Stimulated activated memory B cell treated with anti-CD40 and anti-IgM and Interleukin-4, amounts not matched to agents 10 μg/mL and 1 μg/mL and 100 μg/mL, for 72 hours (primary cell): Measurements from ENCODE around the gene OR2T2.
A peak's percentile ranks its signal among the peaks of the same experiment; 100 is the strongest.
"Not testable (repeated sequence)": the region's sequence is repeated elsewhere in the genome, so short reads cannot be mapped to it uniquely, and the experiment has no call there.

ENCODE experiments used
- ATAC-seq: fragments of 150-1000 bp; cut with Tn5 transposase; 2 replicates; pipeline ENCODE4 v1.10.0; 2021
- H3K27ac Mint-ChIP-seq: one replicate; pipeline ENCODE4 v1.8.0; 2022; ENCODE audit warnings: mild to moderate bottlenecking, mixed read lengths
- H3K27me3 Mint-ChIP-seq: one replicate; pipeline ENCODE4 v1.8.0; 2022; ENCODE audit warnings: mixed read lengths
- H3K36me3 Mint-ChIP-seq: one replicate; pipeline ENCODE4 v1.8.0; 2022; ENCODE audit warnings: mixed read lengths
- H3K4me1 Mint-ChIP-seq: one replicate; pipeline ENCODE4 v1.8.0; 2022; ENCODE audit warnings: mixed read lengths
- H3K4me3 Mint-ChIP-seq: one replicate; pipeline ENCODE4 v1.8.0; 2022; ENCODE audit warnings: mild to moderate bottlenecking, moderate library complexity, mixed read lengths
- H3K9me3 Mint-ChIP-seq: one replicate; pipeline ENCODE4 v1.8.0; 2022; ENCODE audit warnings: mixed read lengths

The OR2T2 gene

DNA sequence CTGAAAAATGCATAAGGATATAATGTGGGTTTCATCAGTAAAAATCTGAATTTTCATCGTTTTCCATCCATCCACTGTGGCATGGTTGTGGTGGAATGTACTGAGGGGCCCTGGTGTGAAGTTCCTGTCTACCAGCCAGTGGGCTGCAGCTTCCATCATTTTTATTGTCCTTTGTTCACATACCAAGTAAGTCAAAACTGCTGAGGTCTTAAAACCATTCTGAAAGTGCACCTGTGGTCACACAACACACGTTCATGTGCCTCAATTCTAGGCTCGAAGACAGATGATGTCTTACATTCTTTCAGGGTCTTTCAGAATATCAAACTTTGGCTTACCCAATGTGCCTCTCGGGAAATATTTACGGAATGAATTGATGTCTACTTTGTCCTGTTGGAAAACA, 6.2 kb upstream of the OR2T2 start:
- H3K4me1 Mint-ChIP-seq: peaks cover 15% of the 10 kb centered on the region
- H3K27ac Mint-ChIP-seq, H3K4me3 Mint-ChIP-seq, H3K27me3 Mint-ChIP-seq, H3K36me3 Mint-ChIP-seq, H3K9me3 Mint-ChIP-seq: not testable (repeated sequence)
- peak; percentile 22 for ATAC-seq

DNA sequence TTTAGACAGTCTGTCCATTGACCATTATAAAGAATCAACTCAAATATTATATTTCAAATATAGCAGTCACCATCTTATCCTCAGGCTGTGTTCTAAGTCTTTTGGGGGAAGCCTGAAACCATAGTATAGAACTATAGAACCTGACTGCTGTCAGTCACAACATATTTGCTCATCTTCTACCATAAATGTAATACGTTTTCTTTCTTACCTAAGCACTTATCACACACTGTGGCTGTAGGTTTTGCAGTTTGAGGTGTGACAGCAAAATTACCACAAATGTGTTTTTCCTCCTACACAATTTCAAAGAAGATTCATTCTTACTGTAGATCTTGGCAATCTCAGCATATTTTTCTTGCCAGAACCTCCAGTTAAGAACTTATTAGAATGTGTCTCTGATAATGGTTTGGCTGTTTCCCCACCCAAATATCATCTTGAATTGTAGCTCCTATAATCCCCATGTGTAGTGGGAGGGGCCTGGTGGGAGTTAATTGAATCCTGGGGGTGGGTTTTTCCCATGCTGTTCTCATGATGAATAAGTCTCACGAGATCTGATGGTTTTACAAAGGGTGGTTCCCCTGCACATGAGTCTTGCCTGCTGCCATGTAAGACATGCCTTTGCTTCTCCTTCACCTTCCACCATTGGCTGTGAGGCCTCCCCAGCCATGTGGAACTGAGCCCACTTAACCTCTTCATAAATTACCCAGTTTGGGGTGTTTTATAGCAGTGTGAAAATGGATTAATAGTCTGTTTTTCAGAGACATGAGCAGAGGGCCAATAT, 2.7 kb upstream of the OR2T2 start:
- H3K4me1 Mint-ChIP-seq: peaks cover 27% of the 10 kb centered on the region
- not testable (repeated sequence) for H3K27me3 Mint-ChIP-seq, ATAC-seq, H3K36me3 Mint-ChIP-seq, H3K4me3 Mint-ChIP-seq, H3K27ac Mint-ChIP-seq, H3K9me3 Mint-ChIP-seq

DNA sequence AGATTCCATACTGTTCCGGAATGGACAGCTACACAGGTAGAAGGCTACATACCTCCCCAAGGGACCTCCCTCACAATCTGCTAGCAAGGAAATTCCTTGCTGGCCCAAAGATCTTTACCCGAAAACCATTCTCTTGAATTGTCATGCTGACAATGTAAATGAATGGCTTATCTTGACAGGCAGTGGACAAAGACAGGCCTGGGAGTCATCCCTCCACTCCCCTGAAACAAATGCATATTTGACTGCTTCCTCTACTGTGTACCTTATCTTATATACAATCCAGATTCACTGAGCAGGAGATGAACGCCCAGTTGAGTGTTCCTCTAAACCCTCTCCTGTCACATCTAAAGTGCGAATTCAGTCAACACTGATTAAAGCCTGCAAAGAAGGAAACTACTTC, 834 bp upstream of the OR2T2 start:
- H3K36me3 Mint-ChIP-seq, H3K4me3 Mint-ChIP-seq: not testable (repeated sequence)

DNA sequence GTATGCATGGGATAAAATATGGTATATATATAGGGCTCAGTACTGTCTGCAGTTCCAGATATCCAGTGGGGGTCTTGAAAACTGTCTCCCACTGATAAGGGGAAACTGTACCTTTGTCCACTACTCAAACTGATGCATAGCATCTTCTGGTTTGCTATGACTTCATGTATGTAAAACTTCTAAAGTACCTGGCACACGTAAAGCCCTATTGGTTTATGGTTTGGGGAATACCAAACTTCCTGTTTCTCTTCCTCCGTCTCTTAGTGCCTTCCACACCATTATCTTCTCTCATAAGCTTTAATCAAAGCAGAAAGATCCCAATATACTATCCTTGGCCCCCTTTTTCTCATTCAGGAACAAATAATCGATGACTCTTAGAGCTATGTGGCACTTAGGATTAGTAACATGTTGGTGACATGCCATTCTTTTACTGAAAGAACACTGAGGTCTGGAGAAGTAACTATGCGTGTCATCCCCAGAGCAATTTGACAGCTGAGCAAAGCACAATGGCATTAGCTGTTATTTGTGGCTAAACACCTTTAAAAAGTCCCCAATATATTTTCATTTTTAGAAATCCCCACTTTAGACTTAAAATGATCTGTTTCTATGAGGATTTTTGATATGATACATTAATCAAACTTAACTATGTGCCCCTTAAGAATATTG, 3.1 kb downstream of the OR2T2 start:
- not testable (repeated sequence) for H3K27me3 Mint-ChIP-seq, H3K27ac Mint-ChIP-seq, H3K36me3 Mint-ChIP-seq

More for the DNA sequence above, 834 bp upstream of the OR2T2 start:
- not testable (repeated sequence) for H3K27me3 Mint-ChIP-seq, H3K9me3 Mint-ChIP-seq, ATAC-seq
- peaks cover 28% of the 10 kb centered on the region for H3K4me1 Mint-ChIP-seq
- peak overlapping the region; percentile 62 for H3K27ac Mint-ChIP-seq

GRCh38 chr1:248449821-248450465, 4.5 kb downstream of the OR2T2 start:
- H3K27me3 Mint-ChIP-seq, ATAC-seq, H3K36me3 Mint-ChIP-seq, H3K9me3 Mint-ChIP-seq: not testable (repeated sequence)
- Mint-ChIP-seq H3K4me1 (peaks cover 37% of the 10 kb centered on the region), H3K27ac (peak overlapping the region; percentile 79), H3K4me3 (peak overlapping the region; percentile 56)

More for the DNA sequence above, 3.1 kb downstream of the OR2T2 start:
- peaks cover 43% of the 10 kb centered on the region for H3K4me1 Mint-ChIP-seq
- not testable (repeated sequence) for H3K4me3 Mint-ChIP-seq, H3K9me3 Mint-ChIP-seq
- peak; percentile 88 for ATAC-seq

DNA sequence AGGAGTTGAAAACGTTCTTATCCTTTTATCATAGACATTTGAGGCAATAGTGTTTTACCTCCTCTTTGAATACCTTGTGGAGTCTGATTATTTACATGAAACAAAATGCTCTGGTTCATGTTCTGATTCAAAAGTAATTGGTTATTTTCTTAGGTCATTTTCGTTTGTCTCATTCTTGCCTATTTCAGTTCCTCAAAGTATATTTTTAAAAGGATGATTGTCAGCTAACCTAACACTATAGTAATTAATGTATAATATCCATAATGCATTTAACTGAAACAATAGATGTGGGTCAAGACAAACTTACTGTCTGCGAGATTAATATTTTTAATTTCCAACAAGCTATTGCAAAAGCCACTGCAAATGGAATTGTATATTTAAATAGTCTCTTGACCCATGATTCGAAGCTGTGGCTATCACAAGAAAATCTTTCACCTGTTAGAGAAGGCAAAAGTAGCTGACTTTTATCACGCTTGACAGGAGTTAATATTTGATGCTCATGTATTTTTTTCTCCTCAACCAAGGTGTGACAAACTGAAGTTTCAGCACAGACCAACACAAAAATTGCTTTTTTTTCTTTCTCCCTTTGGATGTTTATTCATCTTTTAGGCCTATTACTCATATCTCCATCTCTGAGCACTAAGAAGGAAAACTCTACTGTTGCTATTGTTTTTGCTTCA, 5.2 kb downstream of the OR2T2 start:
- H3K9me3 Mint-ChIP-seq, H3K27me3 Mint-ChIP-seq, H3K36me3 Mint-ChIP-seq: not testable (repeated sequence)
- Mint-ChIP-seq H3K4me1 (peaks cover 31% of the 10 kb centered on the region), H3K27ac (peak overlapping the region; percentile 79), H3K4me3 (peak overlapping the region; percentile 53)
- peak; percentile 63 for ATAC-seq

DNA sequence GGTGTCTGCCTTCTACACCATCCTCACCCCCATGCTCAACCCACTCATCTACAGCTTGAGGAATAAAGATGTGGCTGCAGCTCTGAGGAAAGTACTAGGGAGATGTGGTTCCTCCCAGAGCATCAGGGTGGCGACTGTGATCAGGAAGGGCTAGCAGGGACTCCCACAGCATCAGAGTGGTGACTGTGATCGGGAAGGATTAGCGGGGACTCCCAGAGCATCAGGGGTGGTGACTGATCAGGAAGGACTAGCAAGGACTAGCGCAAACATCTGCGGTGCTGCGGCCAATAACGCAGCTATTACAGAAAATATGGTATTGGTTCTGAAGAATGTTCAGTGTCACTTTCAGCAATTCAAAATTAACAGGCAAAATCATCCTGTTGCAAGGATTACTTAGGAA, 8.2 kb downstream of the OR2T2 start:
- H3K9me3 Mint-ChIP-seq, H3K4me3 Mint-ChIP-seq, H3K36me3 Mint-ChIP-seq, ATAC-seq, H3K27ac Mint-ChIP-seq, H3K27me3 Mint-ChIP-seq: not testable (repeated sequence)
- H3K4me1 Mint-ChIP-seq: peaks cover 16% of the 10 kb centered on the region

DNA sequence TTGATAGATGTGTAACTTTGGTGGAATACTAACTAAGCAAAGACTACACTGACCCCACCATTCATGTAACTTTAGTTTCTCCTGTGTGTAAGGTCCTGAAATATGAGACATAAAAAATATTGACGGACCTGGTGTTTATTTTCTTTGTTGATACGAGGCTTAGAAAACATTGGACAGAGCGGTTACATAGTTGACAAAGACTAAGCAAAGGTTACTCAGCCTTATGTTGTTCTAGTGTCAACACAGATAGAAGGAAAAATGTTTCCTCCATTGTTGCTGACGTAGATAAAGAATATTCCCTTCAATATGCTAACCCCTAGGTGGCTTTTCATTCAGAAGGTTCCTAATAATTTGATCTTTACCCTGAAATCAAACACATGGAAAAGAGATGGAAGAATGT, 9.6 kb downstream of the OR2T2 start:
- not testable (repeated sequence) for H3K27me3 Mint-ChIP-seq, H3K4me3 Mint-ChIP-seq, H3K9me3 Mint-ChIP-seq, H3K36me3 Mint-ChIP-seq, ATAC-seq, H3K27ac Mint-ChIP-seq
- peaks cover 10% of the 10 kb centered on the region for H3K4me1 Mint-ChIP-seq

DNA sequence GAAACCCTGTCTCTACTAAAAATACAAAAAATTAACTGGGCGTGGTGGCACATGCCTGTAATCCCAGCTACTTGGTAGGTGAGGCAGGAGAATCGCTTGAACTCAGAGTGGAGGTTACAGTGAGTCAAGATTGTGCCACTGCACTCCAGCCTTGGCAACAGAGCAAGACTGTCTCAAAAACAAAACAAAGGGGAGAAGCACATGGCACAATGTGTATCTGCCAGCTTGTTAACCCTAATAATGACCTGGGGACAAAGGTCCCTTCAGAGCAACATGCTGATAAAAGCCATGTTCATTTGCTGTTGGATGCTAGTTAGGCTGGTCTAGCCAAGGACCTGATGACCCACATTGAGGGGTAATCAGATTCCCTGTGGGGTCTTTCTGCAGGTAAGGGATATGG, 11.2 kb downstream of the OR2T2 start:
- not testable (repeated sequence) for H3K9me3 Mint-ChIP-seq, ATAC-seq, H3K27me3 Mint-ChIP-seq, H3K4me3 Mint-ChIP-seq, H3K4me1 Mint-ChIP-seq, H3K27ac Mint-ChIP-seq
- H3K36me3 Mint-ChIP-seq: peaks cover 11% of the 10 kb centered on the region

- H3K9me3 Mint-ChIP-seq, H3K4me3 Mint-ChIP-seq, ATAC-seq, H3K27ac Mint-ChIP-seq, H3K27me3 Mint-ChIP-seq: not testable (repeated sequence)
- Mint-ChIP-seq H3K36me3 (peaks cover 11% of the 10 kb centered on the region), H3K4me1 (peaks cover 17% of the 10 kb centered on the region)
Measured at GRCh38 chr1:248459117-248459516, 13.7 kb downstream of the OR2T2 start.

DNA sequence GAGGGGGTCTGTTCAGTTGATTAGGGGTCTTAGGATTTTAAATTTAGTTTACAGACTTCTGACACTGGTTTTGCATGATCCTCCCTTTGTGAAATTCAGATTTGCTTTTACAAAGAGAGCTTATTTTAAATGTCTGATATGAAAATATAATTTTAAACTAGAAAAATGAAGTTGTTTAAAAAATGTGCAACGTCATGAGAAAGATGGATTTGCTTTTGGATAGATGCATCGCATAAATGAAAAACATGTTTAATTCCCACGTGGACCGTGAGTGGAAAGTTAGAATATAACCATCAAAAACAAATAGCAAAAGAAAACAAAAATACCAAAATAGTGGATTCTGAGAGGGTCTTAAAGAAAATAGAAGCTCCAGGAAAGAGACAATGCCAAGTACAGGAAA, 25.7 kb downstream of the OR2T2 start:
- no peak overlapping the region for H3K4me3 Mint-ChIP-seq
- H3K4me1 Mint-ChIP-seq: no peaks in the 10 kb centered on the region
- peaks cover 5% of the 10 kb centered on the region for H3K36me3 Mint-ChIP-seq
- no peak for ATAC-seq
- H3K9me3 Mint-ChIP-seq: no peaks in the 10 kb centered on the region
- no peaks in the 10 kb centered on the region for H3K27me3 Mint-ChIP-seq
- no peak overlapping the region for H3K27ac Mint-ChIP-seq

- H3K9me3 Mint-ChIP-seq, H3K4me3 Mint-ChIP-seq, H3K4me1 Mint-ChIP-seq, ATAC-seq, H3K36me3 Mint-ChIP-seq, H3K27ac Mint-ChIP-seq, H3K27me3 Mint-ChIP-seq: not testable (repeated sequence)
Measured at GRCh38 chr1:248472111-248472510, 26.7 kb downstream of the OR2T2 start.

- not testable (repeated sequence) for H3K27me3 Mint-ChIP-seq, H3K9me3 Mint-ChIP-seq, H3K4me1 Mint-ChIP-seq, H3K36me3 Mint-ChIP-seq, H3K27ac Mint-ChIP-seq, ATAC-seq, H3K4me3 Mint-ChIP-seq
Measured at GRCh38 chr1:248473051-248473450, 27.6 kb downstream of the OR2T2 start, which contains the start of gene OR2T3. Gene OR2T3 (plus strand): TSS chr1:248473351. CDS start chr1:248473351, 0 bp downstream.

- not testable (repeated sequence) for ATAC-seq, H3K4me1 Mint-ChIP-seq, H3K27me3 Mint-ChIP-seq, H3K27ac Mint-ChIP-seq, H3K4me3 Mint-ChIP-seq, H3K36me3 Mint-ChIP-seq, H3K9me3 Mint-ChIP-seq
Measured at GRCh38 chr1:248475660-248476059, 30.2 kb downstream of the OR2T2 start.
